Endothelial cell (in vitro differentiated cells): ENCODE data around the gene ZNF135. TPM values are rescaled to one million over a fixed set of nuclear protein-coding genes. Genes with fewer than 3 reads are reported as not detected.

Experiments
- DNase-seq: peaks from one replicate; pipeline ENCODE4 v3.0.0; 2021; ENCODE audit warnings: low spot score
- H3K27ac Mint-ChIP-seq: one replicate; pipeline ENCODE4 v1.8.0; 2021; ENCODE audit warnings: mixed read lengths, inconsistent platforms; ENCODE audit not compliant: unreplicated experiment
- H3K27me3 Mint-ChIP-seq: one replicate; pipeline ENCODE4 v1.8.0; 2021; ENCODE audit warnings: mild to moderate bottlenecking, moderate library complexity, mixed read lengths, inconsistent platforms; ENCODE audit not compliant: unreplicated experiment
- H3K36me3 Mint-ChIP-seq: one replicate; pipeline ENCODE4 v1.8.0; 2021; ENCODE audit warnings: mild to moderate bottlenecking, low read depth, mixed read lengths, inconsistent platforms; ENCODE audit not compliant: unreplicated experiment
- H3K4me1 Mint-ChIP-seq: one replicate; pipeline ENCODE4 v1.8.0; 2021; ENCODE audit warnings: mild to moderate bottlenecking, mixed read lengths, inconsistent platforms; ENCODE audit not compliant: unreplicated experiment
- H3K4me3 Mint-ChIP-seq: one replicate; pipeline ENCODE4 v1.8.0; 2021; ENCODE audit warnings: mild to moderate bottlenecking, mixed read lengths, inconsistent platforms; ENCODE audit not compliant: unreplicated experiment
- H3K9me3 Mint-ChIP-seq: one replicate; pipeline ENCODE4 v1.8.0; 2021; ENCODE audit warnings: mixed read lengths, inconsistent platforms; ENCODE audit not compliant: unreplicated experiment
- total RNA-seq: library from RNA; stranded (reverse); fragmentation: NEBNext Ultra II Directional; extraction: Animal tissue kit (Norgen Biotek cat#: 25700); gene quantifications from one replicate; pipeline ENCODE4 v1.2.1, GENCODE V29; 2021; ENCODE audit not compliant: unreplicated experiment
- TF ChIP-seq, protein P1 (sequence below): fragments of 200-600 bp; sonication (generic); IDR thresholded peaks from one replicate; pipeline ENCODE4 v1.5.0; 2021; ENCODE audit warnings: antibody characterized with exemption; ENCODE audit not compliant: unreplicated experiment

The ZNF135 gene
- total RNA-seq, 1 donor from 2014 or later = 1.1 TPM

DNA sequence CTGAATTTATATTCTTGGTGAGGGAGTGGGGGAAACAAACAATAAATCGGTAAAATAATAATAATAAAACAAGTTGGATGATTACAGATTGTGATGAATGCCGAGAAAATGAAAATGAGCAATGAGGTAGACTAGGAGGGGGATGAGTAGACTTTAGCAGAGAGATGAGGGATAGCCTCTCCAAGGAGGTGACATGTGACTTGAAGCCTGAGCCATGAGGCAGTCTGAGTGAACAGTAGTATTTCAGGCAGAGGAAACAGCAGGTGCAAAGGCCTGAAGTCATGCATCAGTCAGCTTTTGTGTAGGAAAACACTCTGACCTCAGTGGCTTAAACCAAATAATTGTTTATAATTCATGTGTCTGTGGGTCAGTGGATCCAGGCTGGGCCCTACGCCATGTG, 4.6 kb downstream of the ZNF135 start:
- Mint-ChIP-seq H3K9me3 (peaks cover 57% of the 10 kb centered on the region), H3K27ac (no peak overlapping the region), H3K27me3 (peaks cover 18% of the 10 kb centered on the region)

DNA sequence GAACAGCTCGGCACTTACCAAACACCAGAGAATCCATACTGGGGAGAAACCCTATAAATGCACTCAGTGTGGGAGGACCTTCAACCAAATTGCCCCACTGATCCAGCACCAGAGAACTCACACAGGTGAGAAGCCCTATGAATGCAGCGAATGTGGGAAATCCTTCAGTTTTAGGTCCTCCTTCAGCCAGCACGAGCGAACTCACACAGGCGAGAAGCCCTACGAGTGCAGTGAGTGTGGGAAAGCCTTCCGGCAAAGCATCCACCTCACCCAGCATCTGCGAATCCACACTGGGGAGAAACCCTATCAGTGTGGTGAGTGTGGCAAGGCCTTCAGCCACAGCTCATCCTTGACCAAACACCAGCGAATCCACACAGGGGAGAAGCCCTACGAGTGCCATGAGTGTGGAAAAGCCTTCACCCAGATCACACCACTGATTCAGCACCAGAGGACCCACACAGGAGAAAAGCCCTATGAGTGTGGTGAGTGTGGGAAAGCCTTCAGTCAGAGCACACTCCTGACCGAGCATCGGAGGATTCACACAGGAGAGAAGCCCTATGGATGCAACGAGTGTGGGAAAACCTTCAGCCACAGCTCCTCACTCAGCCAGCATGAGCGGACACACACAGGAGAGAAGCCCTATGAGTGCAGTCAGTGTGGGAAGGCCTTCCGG, 8.3 kb downstream of the ZNF135 start:
- TF ChIP-seq, protein P1, sequence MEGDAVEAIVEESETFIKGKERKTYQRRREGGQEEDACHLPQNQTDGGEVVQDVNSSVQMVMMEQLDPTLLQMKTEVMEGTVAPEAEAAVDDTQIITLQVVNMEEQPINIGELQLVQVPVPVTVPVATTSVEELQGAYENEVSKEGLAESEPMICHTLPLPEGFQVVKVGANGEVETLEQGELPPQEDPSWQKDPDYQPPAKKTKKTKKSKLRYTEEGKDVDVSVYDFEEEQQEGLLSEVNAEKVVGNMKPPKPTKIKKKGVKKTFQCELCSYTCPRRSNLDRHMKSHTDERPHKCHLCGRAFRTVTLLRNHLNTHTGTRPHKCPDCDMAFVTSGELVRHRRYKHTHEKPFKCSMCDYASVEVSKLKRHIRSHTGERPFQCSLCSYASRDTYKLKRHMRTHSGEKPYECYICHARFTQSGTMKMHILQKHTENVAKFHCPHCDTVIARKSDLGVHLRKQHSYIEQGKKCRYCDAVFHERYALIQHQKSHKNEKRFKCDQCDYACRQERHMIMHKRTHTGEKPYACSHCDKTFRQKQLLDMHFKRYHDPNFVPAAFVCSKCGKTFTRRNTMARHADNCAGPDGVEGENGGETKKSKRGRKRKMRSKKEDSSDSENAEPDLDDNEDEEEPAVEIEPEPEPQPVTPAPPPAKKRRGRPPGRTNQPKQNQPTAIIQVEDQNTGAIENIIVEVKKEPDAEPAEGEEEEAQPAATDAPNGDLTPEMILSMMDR = no peak
- peaks cover 50% of the 10 kb centered on the region for H3K9me3 Mint-ChIP-seq
- no peak overlapping the region for H3K27ac Mint-ChIP-seq
- H3K4me1 Mint-ChIP-seq = no peaks in the 10 kb centered on the region
- peaks cover 12% of the 10 kb centered on the region for H3K27me3 Mint-ChIP-seq
- DNase-seq = no peak
- H3K36me3 Mint-ChIP-seq = peaks cover 52% of the 10 kb centered on the region
- H3K4me3 Mint-ChIP-seq = peak overlapping the region; percentile 35

More for the DNA sequence above, 4.6 kb downstream of the ZNF135 start:
- H3K36me3 Mint-ChIP-seq = peaks cover 58% of the 10 kb centered on the region
- DNase-seq = no peak
- TF ChIP-seq, protein P1 = no peak
- no peak overlapping the region for H3K4me3 Mint-ChIP-seq
- H3K4me1 Mint-ChIP-seq = no peaks in the 10 kb centered on the region

DNA sequence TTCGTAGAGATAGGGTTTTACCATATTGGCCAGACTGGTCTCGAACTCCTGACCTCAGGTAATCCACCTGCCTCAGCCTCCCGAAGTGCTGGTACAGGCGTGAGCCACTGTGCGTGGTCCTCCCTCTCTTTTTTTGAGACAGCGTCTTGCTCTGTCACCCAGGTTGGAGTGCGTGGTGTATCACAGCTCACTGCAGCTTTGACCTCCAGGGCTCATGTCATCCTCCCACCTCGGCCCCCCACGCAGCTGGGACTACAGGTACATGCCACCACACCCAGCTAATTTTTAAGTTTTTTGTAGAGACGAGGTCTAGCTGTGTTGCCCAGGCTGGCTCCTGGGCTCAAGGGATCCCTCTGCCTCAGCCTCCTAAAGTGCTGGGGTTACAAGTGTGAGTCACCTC, 20.7 kb downstream of the ZNF135 start:
- H3K36me3 Mint-ChIP-seq = peaks cover 22% of the 10 kb centered on the region
- peak overlapping the region; percentile 14 for H3K4me3 Mint-ChIP-seq

DNA sequence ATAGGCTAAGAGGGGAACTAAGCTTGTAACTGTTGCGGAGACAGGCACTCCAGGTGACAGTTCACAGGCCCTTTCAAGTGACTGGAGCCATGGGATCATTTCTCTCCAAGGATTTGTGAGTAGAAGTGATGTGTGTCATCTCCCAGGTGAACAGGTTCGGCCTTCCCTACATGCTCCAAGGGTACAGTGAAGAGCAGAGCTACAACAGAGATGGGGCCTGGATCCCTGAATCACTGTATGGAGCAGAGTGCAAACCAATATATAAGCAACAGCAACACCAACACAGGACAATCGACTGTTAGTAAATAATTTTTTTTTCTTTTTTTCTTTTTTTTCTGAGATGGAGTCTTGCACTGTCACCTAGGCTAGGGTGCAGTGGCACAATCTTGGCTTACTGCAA, 23.9 kb downstream of the ZNF135 start:
- TF ChIP-seq, protein P1 = no peak
- Mint-ChIP-seq H3K27ac (no peak overlapping the region), H3K4me1 (no peaks in the 10 kb centered on the region), H3K4me3 (no peak overlapping the region), H3K9me3 (peaks cover 28% of the 10 kb centered on the region), H3K36me3 (peaks cover 36% of the 10 kb centered on the region), H3K27me3 (peaks cover 14% of the 10 kb centered on the region)
- DNase-seq = no peak

More for the DNA sequence above, 20.7 kb downstream of the ZNF135 start:
- H3K4me1 Mint-ChIP-seq = no peaks in the 10 kb centered on the region
- no peak overlapping the region for H3K27ac Mint-ChIP-seq
- TF ChIP-seq, protein P1 = no peak
- DNase-seq = no peak
- H3K27me3 Mint-ChIP-seq = peaks cover 12% of the 10 kb centered on the region
- peaks cover 32% of the 10 kb centered on the region for H3K9me3 Mint-ChIP-seq

DNA sequence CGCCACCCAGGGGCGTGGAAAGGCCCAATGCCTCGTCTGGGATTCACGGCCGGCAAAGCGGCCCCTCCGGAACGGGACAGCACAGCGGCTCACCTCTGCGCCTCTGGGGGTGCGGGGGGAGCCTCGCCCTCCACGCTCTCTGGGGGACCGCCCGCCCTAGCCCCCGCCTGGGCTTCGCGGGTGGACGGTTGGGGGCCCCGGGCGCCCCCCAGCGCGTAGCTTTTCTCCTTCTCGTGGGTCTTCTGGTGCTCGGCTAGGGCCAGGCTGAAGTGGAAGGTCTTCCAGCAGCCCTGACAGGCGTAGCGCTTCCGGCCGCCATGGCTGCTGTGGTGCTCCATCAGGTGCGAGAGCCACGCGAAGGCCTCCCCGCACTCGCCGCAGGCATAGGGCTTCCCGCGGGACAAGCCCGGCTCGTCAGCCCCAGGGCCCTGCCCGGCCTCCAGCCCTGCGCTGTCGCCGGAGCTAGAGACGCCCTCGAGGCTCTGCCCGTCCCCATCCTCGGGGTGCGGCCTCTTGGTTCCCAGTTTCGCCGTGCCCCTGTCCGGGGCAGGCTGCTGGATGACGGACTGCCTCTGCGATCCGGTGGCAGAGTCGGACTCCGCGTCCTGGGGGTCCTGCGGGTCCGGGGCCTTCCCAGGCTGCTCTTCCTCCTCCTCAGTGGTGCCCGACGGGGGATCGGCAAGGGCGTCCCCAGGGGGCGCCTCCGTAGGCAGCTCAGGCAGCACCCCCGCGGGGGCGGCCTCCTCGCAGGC, 25.7 kb downstream of the ZNF135 start:
- no peak overlapping the region for H3K27ac Mint-ChIP-seq
- H3K27me3 Mint-ChIP-seq = peaks cover 14% of the 10 kb centered on the region
- H3K4me1 Mint-ChIP-seq = no peaks in the 10 kb centered on the region
- H3K9me3 Mint-ChIP-seq = peaks cover 28% of the 10 kb centered on the region
- H3K36me3 Mint-ChIP-seq = peaks cover 42% of the 10 kb centered on the region
- no peak overlapping the region for H3K4me3 Mint-ChIP-seq
- TF ChIP-seq, protein P1 = no peak
- no peak for DNase-seq
